CD4-positive, alpha-beta T cell treated with Interferon alpha-2 for 1 hour (primary cell): Measurements from ENCODE around the gene CELF2.

Source experiments
- DNase-seq, 2 donors: peaks; one replicate each; pipeline ENCODE4 v3.0.0-alpha.2; 2020 to 2022

The CELF2 gene

DNA sequence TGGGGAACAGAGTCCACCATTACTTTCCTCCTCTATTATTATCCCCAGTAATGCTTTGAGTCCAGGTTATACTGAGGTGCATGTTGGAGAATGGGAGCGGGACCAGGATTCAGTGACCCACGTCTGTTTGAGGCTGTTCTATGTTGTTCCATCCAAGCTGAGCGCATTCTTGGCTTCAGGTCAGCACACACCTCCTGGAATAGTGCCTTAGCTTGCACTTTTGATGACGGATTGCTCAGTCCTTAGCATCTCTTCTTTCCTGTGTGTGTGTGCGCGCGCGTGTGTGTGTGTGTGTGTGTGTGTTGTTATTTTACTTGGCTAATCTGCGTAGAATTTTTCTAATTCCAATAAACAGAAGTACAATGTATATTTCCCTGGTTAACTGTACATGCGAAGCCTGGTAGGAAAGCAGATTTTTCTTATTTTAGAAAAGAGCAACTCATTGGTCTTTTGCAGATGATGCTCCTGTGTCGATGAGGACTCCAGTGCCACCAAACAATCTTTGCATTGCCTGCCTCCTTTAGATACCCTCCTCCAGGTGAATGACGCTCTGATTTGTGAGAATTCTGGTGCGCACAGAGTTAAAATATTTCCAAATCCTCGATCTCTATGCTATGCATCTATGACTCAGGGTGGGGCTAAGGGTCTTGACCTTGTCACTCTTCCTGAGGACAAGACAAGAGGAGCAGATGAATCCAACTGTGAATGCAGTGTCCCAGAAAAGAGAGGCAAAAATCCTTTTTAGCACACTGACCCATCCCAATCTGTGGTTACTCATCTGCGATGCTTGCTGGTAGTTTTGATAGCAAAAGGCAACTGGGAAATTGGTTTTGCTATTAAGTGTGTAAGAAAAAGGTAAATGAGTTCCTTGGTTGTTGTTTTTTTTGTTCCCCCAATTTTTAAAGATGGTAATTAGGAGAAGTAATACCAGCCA lies 13.3 kb upstream of the CELF2 start:
- DNase-seq, result no peak

DNA sequence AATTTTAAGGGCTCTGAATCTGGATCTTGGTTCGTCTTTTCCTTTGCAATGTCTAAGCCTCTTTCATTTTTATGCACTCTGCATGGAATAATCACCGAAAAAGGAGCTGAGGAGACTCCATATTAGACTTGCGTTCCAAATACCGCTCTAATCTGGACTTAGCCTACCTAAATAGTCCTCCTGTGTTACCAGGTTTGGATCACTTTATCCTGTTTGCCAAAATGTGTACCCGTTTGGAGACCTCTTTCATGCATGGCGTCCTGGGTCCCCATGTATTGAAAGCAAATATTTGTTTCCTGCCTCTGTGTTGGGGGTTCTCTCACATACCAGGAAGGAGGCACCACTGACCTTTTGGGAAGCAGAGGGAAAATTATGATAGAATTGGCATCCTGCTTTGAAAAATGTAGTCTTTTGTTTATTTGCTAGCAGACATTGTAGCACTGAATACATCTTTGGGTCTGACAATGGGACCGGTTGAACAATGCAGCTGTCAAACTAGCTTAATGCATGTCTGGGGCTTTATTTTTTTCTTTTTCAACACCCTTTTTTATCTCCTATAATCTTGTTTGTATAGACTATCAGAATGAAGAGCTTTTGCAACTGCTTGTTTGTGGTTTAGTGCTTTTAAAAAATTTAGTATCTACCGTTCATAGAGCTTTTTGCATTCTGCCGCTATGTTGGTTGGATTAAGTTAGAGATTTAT lies 11.8 kb upstream of the CELF2 start:
- no peak for DNase-seq

DNA sequence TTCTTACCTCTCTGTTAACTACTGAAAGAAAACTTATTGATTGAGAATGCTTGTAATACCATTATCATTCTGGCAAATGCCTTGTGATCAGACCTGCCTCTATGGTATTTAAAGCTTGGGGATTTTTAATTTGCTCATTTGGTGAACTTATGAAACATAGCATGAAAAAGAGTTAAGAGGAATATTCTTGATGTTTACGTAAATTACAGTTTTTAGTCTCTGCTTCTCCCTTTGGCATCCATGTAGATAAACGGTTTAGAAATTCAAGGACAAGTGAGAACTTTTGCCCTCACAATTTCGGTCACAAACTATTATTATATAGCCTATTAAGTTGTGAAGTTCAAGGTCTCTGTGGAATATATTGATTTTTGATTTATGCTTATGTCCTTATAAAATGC lies 11.2 kb upstream of the CELF2 start:
- DNase-seq, result no peak

DNA sequence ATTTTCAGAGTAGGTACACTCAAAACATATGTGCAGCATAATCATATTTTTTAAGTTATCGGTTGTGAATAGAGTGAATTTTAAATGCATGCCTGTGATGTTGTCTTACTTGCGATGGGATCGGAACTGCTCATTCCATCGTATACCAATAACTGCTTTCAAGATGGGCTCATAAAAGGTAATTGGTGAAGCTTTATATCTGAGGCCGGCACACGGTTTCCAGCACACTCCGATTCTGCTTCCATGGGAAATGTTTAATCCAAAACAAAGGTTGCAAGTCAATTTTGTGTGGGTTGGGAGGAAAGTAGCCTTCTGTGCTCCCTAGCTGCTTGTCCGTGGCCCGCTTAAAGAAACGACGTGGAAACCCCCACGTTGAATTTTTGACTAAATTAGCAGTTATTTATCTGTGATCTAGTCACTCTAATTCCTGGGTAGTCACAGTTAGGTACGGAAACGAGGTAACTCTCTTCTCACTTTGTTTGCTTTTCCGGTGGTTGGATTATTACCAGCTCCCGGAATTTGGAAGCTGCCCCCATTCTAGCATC lies 10.1 kb upstream of the CELF2 start:
- DNase-seq, result no peak

DNA sequence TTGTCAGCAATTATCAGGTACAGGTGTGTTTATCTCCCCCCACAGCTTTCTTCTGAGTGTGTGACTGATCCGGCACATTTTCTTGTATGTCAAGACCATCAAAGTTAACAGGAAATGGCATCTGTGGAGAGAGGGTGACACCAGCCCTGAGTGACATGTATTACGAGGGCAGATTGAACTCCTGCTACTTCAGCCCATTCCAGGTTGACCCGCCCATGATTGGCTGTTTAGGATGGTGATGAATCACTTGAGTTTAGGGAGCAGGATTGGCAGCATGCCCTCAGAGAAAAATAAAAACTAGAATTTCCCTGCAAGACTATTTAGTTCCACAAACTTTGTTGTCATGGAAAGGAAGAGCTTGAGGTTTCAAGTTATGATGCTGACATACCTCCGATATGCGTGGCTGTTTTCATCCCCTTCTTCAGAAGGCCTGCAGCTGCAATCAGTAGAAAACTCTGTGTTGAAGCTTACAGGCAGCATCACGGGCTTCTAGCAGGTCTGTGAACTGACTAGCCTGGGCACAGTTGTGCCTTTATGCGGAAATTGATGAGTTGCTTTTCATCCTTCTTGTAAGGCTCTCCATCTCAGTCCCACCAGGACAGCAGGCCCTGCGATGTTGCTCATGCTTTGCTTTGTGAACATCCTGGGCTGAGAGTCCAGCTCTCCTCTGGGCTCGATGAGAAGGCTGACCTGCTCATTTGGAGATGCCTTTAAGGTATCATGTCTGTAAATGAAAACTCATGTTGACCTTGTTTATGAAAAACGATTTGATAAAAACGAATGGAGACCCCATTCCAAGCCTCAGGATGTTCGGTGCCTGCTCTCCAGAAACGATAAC lies 8.0 kb upstream of the CELF2 start:
- no peak for DNase-seq

DNA sequence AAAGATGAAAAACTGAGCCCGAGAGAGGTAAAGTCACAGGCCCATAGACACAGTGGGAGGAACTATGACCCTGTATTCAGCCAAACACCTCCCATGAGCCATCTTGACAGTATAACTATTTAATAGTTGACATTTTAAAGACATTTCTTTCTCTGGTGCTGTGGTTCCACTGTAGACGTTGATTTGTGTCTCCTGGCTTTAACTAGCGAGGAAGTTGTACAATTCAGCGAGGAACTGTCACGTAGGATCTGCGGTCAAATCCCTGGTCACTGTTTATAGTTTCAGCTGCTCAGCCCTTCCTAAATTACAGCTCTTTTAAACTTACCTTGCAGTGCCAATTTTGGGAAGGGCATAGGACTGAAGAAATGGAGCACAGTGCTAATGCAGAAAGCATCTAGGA lies 7.1 kb upstream of the CELF2 start:
- no peak for DNase-seq

DNA sequence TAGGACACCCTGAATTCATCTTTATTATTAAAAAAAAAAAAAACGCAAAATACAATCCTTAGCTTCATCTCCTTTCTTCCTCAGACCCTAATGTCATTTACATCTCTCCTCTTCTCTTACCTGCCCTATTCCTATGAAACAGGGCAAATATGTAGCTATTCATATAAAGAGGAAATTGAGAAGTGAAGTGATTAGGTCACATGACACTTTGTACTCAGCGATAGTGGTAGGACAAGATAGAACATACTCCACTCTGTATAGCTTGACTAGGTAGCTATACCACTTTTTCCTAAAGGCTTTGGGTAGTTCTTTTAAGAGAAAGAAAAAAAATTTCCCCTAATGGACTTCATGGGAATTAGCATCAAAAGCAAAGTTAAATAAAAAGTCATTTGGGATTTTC lies 6.2 kb upstream of the CELF2 start:
- no peak for DNase-seq

DNA sequence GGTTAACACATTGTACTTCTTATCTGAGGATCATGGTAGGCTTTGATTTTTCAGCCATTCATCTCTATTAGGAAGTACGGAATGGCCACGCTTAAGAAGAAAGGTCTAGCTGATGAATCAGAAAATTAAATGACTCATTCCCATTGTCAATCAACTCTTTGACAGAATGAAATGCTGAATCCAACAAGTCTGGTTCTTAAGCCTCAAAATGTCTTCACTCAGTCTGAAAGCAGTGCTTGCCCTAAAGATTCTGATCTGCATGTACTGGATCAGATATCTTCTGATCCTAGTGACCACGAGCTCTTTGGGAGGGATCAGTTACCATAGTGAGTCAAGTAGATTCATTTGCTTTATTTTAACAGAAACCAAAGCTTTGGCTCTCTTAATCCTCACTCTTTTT lies 5.7 kb upstream of the CELF2 start:
- DNase-seq, result no peak

DNA sequence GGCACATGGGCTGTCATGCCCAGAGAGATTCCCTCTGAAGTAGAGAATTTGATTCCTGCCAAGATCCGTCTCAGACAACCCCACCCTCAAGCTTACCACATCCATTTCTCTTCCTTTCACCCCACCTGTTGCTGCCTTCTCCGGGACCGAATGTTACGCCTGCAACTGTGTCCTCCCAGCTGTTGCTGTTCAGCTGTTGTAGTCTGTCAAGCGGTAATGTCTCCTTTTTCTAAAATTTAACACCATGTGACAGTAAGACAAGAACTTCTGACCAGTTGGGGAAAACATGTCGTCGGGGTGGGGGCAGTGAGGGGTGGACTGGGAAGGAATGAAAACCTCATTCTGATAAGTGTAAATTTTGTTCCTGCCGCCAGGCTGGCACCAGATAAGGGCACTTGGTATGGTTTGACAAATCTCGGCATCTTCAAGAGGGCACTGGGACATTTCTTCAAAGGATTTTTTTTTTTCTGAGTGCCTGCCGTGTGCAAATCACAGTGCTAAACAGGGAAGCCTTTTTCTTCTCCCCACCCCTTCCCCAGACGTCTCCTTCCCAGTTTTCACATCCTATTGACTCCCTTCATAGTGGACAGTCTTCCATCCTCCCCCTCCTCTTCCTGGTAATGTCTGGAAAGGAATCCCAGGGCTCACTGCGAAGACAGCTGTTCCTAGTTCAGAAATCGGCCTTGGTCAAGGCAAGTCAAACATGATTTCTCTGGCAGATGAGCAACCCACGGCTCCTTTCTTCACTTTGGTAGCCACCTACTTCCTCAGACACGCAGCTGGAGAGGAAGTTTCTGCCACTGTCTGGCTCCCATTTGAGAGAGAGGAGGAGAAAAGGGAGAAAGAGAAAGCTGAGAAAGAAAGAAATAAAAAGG lies 5.0 kb upstream of the CELF2 start:
- DNase-seq, result no peak

DNA sequence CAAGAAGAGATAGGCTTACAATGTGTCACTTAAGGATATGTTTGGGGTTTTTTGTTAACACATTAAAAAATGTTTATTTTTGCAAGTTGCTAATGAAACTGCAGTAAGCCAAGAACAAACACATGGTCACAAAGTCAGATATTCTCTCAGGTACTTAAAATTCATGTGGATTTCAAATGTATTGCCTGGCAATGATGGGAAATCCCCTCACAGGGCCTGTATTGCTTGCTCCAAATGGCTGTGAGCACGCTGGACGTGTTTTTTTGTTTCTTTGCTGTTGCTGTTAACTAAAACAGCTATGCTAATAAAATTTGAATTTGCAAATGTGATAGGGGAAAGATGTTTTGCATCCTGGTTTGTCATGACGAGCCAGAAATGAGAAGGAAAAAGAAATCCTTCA lies 3.8 kb upstream of the CELF2 start:
- DNase-seq, result no peak

DNA sequence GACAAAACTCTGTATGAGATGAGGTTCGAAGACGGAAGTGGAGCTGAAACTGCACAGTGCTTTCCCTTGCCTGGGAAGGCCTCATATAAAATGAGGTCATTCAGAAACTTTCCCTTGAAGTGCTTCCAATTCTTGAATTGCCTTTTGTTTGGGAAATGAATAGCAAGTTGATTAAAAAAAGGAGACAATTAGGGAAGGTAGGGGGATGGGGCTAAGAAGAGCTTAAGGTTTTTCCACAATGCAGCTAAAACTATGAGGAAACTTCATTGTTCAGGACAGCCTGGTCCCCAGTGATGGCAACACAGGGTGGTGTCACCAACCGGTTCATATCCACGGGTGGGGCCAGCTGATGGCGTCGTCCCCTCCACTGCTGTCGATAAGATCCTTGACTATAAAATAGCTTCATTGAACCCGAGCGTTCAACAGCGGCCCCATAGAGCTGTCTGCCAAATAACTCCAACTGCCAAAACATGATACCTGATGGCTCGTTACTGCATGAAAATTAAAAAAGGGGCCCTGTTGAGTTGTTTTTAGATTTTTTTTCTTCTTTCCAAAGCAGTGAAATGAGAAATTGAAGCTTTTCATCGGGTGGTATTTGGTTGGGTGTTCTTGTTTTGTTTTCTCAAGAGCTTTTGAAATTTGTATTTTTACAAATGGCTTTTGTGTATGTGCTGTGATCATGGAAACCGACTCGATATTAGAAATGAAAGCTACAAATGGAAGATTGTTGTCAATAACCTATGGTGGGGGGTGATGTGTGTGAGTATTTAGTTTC lies 2.8 kb upstream of the CELF2 start:
- no peak for DNase-seq

DNA sequence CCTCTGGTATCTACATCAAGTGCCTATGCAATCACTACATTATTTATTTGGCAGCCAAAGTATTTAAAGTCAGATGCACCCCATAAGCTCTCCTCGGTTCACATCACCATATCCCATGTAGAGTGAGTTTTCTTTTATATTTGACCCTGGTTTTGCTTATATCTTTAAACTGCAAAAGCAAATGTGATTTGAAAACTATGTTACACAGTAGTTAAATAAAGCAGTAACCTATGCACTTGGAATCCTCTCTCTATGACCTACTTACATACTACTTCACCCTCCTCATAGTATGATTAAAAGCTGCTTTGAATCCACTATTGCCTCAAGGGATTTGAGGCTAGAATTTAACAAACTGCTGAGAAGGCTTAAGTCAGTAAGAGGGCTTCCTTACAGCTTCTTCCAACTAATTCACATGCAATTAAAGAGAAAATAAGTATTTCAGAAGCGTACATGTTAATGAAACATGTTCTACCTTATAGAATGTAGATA lies 2.2 kb upstream of the CELF2 start:
- no peak for DNase-seq

DNA sequence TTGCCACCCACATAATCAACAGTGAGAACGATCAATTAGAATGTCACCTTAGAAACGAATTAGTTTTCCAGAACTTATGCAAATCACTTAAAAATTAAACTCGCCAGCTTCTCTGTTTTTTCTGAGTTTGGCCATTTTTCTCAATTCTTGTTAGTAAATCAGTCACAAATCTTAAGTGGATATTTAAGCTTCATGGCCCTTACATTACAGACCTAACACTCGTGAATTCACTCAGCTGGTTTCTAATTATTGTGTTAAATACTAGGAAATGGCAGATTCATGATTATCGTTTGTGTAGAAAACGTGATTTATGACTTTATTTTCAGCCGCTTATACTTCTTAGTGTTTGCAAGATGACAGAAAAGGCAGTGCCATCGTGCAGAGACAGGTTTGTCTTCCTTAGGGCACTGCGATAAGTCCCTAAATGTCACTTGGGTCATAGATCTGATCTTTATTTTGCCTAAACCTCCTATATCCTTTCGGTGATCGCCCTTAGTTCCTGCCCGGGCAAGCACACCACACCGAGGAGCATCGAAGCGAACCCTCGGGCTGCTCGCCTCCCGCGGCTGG lies 587 bp upstream of the CELF2 start:
- no peak for DNase-seq

DNA sequence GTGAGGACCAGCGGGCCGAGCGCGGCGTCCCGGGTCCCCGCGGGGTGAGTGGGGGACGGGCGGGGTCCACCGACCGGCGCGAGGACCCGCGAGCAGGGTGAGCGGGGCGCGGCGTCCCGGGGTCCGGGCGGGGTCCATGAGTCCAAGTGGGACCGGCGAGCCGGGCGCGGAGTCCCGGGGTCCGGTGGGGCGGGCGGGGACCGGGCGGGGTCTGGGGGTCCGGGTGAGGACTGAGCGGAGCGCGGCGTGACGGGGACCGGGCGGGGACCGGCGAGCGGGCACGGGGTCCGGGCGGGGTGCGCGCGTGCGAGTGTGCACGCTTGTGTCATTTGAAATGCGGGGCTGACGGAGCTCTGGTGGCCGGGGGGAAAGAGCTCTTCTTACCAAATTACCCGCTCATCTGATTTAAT lies 765 bp downstream of the CELF2 start:
- DNase-seq, result no peak

DNA sequence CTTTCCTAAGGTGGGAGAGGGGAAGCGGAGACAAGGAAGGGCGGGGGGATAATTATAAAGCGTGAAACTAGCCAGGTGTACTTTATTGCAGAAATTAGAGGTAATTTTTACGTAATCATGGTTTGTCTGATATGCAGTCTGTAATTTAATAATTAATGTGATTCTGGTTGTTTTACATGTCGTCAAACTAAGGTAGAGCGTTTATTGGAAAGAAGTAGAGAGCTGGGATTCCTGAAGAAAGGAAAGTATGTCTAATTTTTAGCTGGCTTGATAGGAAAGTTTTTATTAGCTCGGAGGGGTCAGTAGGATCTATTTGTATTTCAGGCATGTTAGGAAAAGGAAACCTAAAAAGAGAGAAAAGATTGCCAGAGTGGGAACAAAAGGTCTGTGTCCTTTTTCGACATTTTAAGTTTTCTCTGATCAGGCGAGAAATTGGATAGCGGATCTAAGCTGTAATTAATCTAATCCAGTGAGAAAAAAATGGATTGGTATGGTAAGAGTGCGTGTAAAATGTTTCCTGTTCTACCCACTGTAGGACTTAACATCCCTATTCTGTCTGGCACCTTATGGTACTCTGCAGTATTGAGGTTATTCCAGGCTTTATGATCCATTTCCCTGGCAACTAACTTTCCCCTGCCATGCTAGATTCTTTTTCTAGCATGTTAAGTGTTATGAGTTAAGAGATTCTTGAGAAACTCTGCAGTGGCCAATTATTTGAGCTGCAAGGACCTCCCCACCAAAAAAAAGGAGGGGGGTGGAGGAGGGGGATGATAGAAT lies 1.4 kb downstream of the CELF2 start:
- DNase-seq, result no peak

DNA sequence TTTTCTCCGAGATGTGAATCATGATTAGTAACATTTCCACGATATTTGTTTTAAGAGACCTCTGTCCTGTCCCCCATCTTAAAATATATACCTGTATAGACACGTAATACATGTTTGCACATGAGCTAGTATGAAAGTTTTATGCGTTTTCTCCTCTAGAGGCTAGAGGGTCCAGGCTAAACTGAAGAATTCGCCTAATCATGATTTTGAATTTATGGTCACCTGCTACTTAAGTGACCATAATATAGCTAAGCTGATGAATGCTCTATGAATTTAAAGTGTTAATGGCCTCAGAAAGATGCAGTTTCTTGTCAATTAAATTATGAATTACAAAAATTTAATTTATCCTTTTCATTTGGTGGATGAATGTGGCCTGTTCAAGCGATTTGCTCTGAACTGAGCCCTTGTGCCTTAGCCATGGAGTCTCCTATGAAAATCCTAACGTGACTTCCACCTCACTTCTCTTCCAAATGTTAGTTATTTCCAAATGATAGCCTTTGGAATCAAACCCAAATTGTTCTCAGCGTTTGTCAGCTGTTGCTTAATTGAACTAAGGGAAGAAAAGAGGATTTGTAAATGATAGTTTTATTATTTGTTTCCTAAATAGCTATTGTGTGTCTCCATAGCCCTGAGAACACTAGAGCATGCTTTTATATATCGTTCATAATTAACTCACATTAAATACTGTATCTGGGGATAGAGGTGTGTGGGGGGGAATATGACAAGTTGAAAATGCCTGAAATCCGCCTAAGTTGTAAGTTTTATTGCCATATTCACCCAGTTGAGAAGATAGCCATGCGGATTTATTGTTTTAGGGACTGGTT lies 2.3 kb downstream of the CELF2 start:
- no peak for DNase-seq

DNA sequence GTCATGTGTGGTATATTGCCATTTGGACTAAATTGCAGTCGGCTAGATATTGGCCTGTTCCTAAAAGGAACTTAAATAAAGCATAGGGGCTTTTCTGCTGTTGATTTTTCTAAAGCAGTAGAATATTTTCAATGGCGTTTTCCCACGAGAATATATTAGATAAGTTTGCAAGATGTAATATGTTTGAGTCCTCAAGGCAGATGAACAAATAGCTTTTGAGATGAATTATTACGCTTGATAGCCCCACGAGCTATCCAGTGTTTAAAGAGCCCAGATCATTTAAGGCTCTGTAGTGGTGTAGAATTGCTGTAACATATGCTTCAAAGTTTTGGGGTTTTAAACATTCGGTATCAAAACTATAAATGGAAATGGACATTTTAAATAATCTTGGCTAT lies 2.9 kb downstream of the CELF2 start:
- no peak for DNase-seq

DNA sequence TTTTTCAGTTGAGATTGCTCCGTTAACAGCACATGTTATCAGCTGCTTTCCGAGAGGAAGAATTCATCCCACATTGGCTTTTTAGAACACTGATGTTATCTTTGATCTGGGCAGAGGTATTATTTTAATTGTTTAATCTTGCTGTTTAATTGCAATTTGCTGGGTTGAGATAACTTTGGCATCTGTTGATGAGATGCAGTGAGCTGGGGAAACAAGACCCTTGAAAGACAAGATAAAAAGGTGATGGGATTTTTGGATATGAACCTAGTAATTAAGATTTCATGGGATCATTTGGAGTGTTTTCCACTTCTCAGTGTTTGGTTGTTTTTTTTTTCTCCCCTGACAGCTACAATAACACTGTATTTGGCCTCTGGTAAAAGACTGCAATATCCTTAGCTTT lies 4.5 kb downstream of the CELF2 start:
- no peak for DNase-seq
